Measurements from ENCODE around the gene MLLT6.

Gene MLLT6

GRCh38 chr17:38741921-38742410 is 36.9 kb downstream of the MLLT6 start:
- no peak for DNase-seq (ENCODE audit: low read depth)

- no peak for DNase-seq (ENCODE audit: low read depth)
Observed at GRCh38 chr17:38742411-38743308, 37.6 kb downstream of the MLLT6 start.

- DNase-seq (ENCODE audit: low read depth) = no peak
Observed at GRCh38 chr17:38743556-38744171, 38.6 kb downstream of the MLLT6 start.

- DNase-seq (ENCODE audit: low read depth) = no peak
Observed at GRCh38 chr17:38745545-38745944, 40.5 kb downstream of the MLLT6 start.

- DNase-seq (ENCODE audit: low read depth) = no peak
Observed at GRCh38 chr17:38746004-38746848, 41.2 kb downstream of the MLLT6 start.

GRCh38 chr17:38746849-38747462 is 41.9 kb downstream of the MLLT6 start:
- DNase-seq (ENCODE audit: low read depth) = no peak

- no peak for DNase-seq (ENCODE audit: low read depth)
Observed at GRCh38 chr17:38747463-38748148, 42.5 kb downstream of the MLLT6 start.

- DNase-seq (ENCODE audit: low read depth) = no peak
Observed at GRCh38 chr17:38748149-38748891, 43.2 kb downstream of the MLLT6 start, which contains the start of gene PCGF2. PCGF2 (minus strand) TSS chr17:38748336; CDS start chr17:38740402, 7,934 bp downstream.

GRCh38 chr17:38748892-38749222 is 43.8 kb downstream of the MLLT6 start:
- DNase-seq (ENCODE audit: low read depth) = no peak

GRCh38 chr17:38749223-38750043 is 44.4 kb downstream of the MLLT6 start:
- no peak for DNase-seq (ENCODE audit: low read depth)

GRCh38 chr17:38750044-38750311 is 44.9 kb downstream of the MLLT6 start:
- no peak for DNase-seq (ENCODE audit: low read depth)

- DNase-seq (ENCODE audit: low read depth) = no peak
Observed at GRCh38 chr17:38750312-38751121, 45.4 kb downstream of the MLLT6 start.

GRCh38 chr17:38751144-38751807 is 46.2 kb downstream of the MLLT6 start:
- no peak for DNase-seq (ENCODE audit: low read depth)

GRCh38 chr17:38751808-38752307 is 46.8 kb downstream of the MLLT6 start:
- DNase-seq (ENCODE audit: low read depth) = peak; percentile 73

- peak; percentile 95 for DNase-seq (ENCODE audit: low read depth)
Observed at GRCh38 chr17:38752308-38753070, 47.4 kb downstream of the MLLT6 start, which contains the start of gene PSMB3. PSMB3 (plus strand) TSS chr17:38752741; CDS start chr17:38752827, 86 bp downstream.

- DNase-seq (ENCODE audit: low read depth) = no peak
Observed at GRCh38 chr17:38753071-38753506, 48.0 kb downstream of the MLLT6 start.

- no peak for DNase-seq (ENCODE audit: low read depth)
Observed at GRCh38 chr17:38761612-38762011, 56.5 kb downstream of the MLLT6 start.

Measured in activated T-helper 9 cell treated with anti-CD3 and anti-CD28 coated beads, Interleukin-2, amount 50 U/mL, for 16 hours (primary cell).